K562 (cell line): ENCODE measurements around the gene HSPA1B. TPM values are rescaled to one million over a fixed set of nuclear protein-coding genes. Genes with fewer than 3 reads are reported as not detected.
A peak's percentile ranks its signal among the peaks of the same experiment; 100 is the strongest.

Source experiments
- CCAR2 ChIP-seq: fragments of 200-400 bp; formaldehyde crosslinking; IDR thresholded peaks from 2 replicates; pipeline ENCODE4 v1.6.1; 2017; ENCODE audit warnings: mild to moderate bottlenecking, low read depth, low read length
- CUX1 ChIP-seq: fragments of 200-800 bp; sonication (Bioruptor generic); IDR thresholded peaks from 2 replicates; pipeline ENCODE4 v1.6.1; 2016; ENCODE audit warnings: missing genetic modification characterization, missing compliant biosample characterization
- E2F5 ChIP-seq: sonication (generic); formaldehyde crosslinking; IDR thresholded peaks from 2 replicates; pipeline ENCODE4 v1.8.0; 2022; ENCODE audit warnings: mild to moderate bottlenecking, missing genetic modification reagents
- NR1H2 ChIP-seq: sonication (generic); formaldehyde crosslinking; IDR thresholded peaks from 2 replicates; pipeline ENCODE4 v1.4.0; 2020; ENCODE audit warnings: mild to moderate bottlenecking, missing genetic modification reagents
- RBM25 ChIP-seq: fragments of 200-400 bp; formaldehyde crosslinking; IDR thresholded peaks from 2 replicates; pipeline ENCODE4 v1.6.1; 2018; ENCODE audit warnings: low read length, low read depth, moderate library complexity; ENCODE audit not compliant: severe bottlenecking
- SNIP1 ChIP-seq: fragments of 450-650 bp; IDR thresholded peaks from 2 replicates; pipeline ENCODE4 v1.7.1; 2017; ENCODE audit warnings: low read depth, mild to moderate bottlenecking
- SPI1 ChIP-seq: IDR thresholded peaks from 2 replicates; pipeline ENCODE4 v1.6.1; 2011; ENCODE audit warnings: low read depth, low read length, control low read depth, borderline replicate concordance
- STAG1 ChIP-seq: sonication (generic); formaldehyde crosslinking; IDR thresholded peaks from 2 replicates; pipeline ENCODE4 v1.5.0; 2020; ENCODE audit warnings: missing genetic modification reagents, borderline replicate concordance
- TFE3 ChIP-seq: fragments of 450-650 bp; formaldehyde crosslinking; IDR thresholded peaks from 2 replicates; pipeline ENCODE4 v1.4.0; 2020; ENCODE audit warnings: mild to moderate bottlenecking, mixed read lengths
- THRA ChIP-seq: fragments of 450-650 bp; IDR thresholded peaks from 2 replicates; pipeline ENCODE4 v1.6.1; 2017; ENCODE audit warnings: mild to moderate bottlenecking, moderate library complexity
- TOE1 ChIP-seq, 2 experiments: fragments of 450-650 bp in 1 of 2; sonication (generic) in 1 of 2; formaldehyde crosslinking in 1 of 2; IDR thresholded peaks; 2 replicates each; pipeline versions ENCODE4 v1.7.1 to v1.8.0; 2016 to 2022; ENCODE audit warnings: borderline replicate concordance in 2 of 2, mild to moderate bottlenecking in 2 of 2, antibody characterized with exemption in 1 of 2, inconsistent platforms in 1 of 2, low read depth in 1 of 2, missing genetic modification reagents in 1 of 2, moderate library complexity in 1 of 2
- ZNF431 ChIP-seq: sonication (generic); formaldehyde crosslinking; IDR thresholded peaks from 2 replicates; pipeline ENCODE4 v1.8.0; 2022; ENCODE audit warnings: mild to moderate bottlenecking, missing genetic modification reagents
- ZNF436 ChIP-seq: fragments of 250-450, 450-650 bp; sonication (Bioruptor Pico); formaldehyde crosslinking; IDR thresholded peaks from 2 replicates; pipeline ENCODE4 v1.7.0; 2020; ENCODE audit warnings: mild to moderate bottlenecking
- polyA plus RNA-seq, 8 experiments: library from polyadenylated mRNA; depleted of rRNA in 4 of 8; stranded (reverse) in 5 of 8; unstranded in 3 of 8; fragments of >200 nt; fragmentation: Nextera tagmentation in 2 of 8; fragmentation: Illumina TruSeq in 1 of 8; extraction: Ambion mirVana in 2 of 8; extraction: Trizol in 1 of 8; gene quantifications; 2 replicates each; pipeline versions ENCODE4 v1.2.1 to v1.2.3, GENCODE V29; 2011 to 2014; ENCODE audit warnings: inconsistent platforms in 1 of 8, missing spikeins in 1 of 8
- total RNA-seq, 7 experiments: library from RNA; depleted of rRNA in 6 of 7; stranded (reverse); fragments of >200 nt in 6 of 7; fragmentation: Illumina TruSeq in 2 of 7; extraction: Trizol in 2 of 7; gene quantifications; 2 replicates each; pipeline versions ENCODE4 v1.2.1 to v1.2.3, GENCODE V29; 2011 to 2021; ENCODE audit warnings: low replicate concordance in 1 of 7
- TF ChIP-seq, protein P1 (sequence below): fragments of 250-450 bp; sonication (Bioruptor Pico); IDR thresholded peaks from 2 replicates; pipeline ENCODE4 v1.8.0; 2022; ENCODE audit warnings: moderate library complexity, mild to moderate bottlenecking, inconsistent platforms
- TF ChIP-seq, protein P2 (sequence below): sonication (generic); formaldehyde crosslinking; IDR thresholded peaks from 2 replicates; pipeline ENCODE4 v1.8.0; 2022; ENCODE audit warnings: mild to moderate bottlenecking, missing genetic modification reagents

Gene HSPA1B
- total and polyA plus RNA-seq, 9 of the 15 experiments (the other 6 are each of a cell fraction or from before 2014, with no cell fraction given) = 0.27 to 227 (median 51.2) TPM

GRCh38 chr6:31827286-31828079 lies at the start of gene HSPA1B (continued):
- TF ChIP-seq, protein P1, sequence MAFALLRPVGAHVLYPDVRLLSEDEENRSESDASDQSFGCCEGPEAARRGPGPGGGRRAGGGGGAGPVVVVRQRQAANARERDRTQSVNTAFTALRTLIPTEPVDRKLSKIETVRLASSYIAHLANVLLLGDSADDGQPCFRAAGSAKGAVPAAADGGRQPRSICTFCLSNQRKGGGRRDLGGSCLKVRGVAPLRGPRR (CRISPR knock-in tag) = peak; percentile 86
- TF ChIP-seq STAG1 (CRISPR knock-in tag) (no peak), CCAR2 (no peak), CUX1 (CRISPR knock-in tag) (no peak), E2F5 (CRISPR knock-in tag) (peak; percentile 89; the same call in 1 of the 2 replicates), NR1H2 (CRISPR knock-in tag) (0 out of 2 replicates have a peak, but pooled peaks have one; percentile 56), THRA (no peak), ZNF431 (CRISPR knock-in tag) (peak; percentile 68), SNIP1 (no peak), ZNF436 (CRISPR knock-in tag) (peak; percentile 69), TFE3 (CRISPR knock-in tag) (peak; percentile 43; the same call in 1 of the 2 replicates), TOE1 (IDR thresholded peaks at IDR 0.05; ENCODE audit: borderline replicate concordance) (no peak), TOE1 (CRISPR knock-in tag; IDR thresholded peaks at IDR 0.05; ENCODE audit: borderline replicate concordance, low read depth) (0 out of 2 replicates have a peak, but pooled peaks have one; percentile 87), SPI1 (peak; percentile 15; the same call in 1 of the 2 replicates), RBM25 (peak; percentile 85)
- TF ChIP-seq, protein P2, sequence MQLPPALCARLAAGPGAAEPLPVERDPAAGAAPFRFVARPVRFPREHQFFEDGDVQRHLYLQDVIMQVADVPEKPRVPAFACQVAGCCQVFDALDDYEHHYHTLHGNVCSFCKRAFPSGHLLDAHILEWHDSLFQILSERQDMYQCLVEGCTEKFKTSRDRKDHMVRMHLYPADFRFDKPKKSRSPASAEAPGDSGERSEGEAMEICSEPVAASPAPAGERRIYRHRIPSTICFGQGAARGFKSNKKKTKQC (CRISPR knock-in tag) = peak; percentile 88
